MM.1S (cell line): Measurements from ENCODE around the gene BUD31.

Experiments
- DNase-seq: peaks from one replicate; pipeline ENCODE4 v3.0.0-alpha.2; 2015
- H2AFZ ChIP-seq: fragments of 300-600 bp; sonication (generic); 2 replicates; pipeline ENCODE4 v1.6.0; 2016; ENCODE audit warnings: antibody characterized with exemption, low read length
- H3F3A ChIP-seq: fragments of 300-600 bp; sonication (generic); 2 replicates; pipeline ENCODE4 v1.6.1; 2016; ENCODE audit warnings: mild to moderate bottlenecking, antibody characterized with exemption, low read length, moderate library complexity, mixed read lengths; ENCODE audit not compliant: insufficient read depth
- H3K27ac ChIP-seq: fragments of 300-600 bp; sonication (generic); 2 replicates; pipeline ENCODE4 v1.5.1; 2016; ENCODE audit warnings: mild to moderate bottlenecking, low read length
- H3K27me3 ChIP-seq: fragments of 300-600 bp; sonication (generic); replicated peaks from 2 replicates; pipeline ENCODE4 v1.6.0; 2016; ENCODE audit warnings: low read length; ENCODE audit not compliant: insufficient read depth
- H3K36me3 ChIP-seq: fragments of 300-600 bp; sonication (generic); replicated peaks from 2 replicates; pipeline ENCODE4 v1.6.1; 2016; ENCODE audit warnings: mild to moderate bottlenecking, low read length, mixed read lengths; ENCODE audit not compliant: insufficient read depth
- H3K4me1 ChIP-seq: fragments of 300-600 bp; sonication (generic); 2 replicates; pipeline ENCODE4 v1.6.1; 2016; ENCODE audit warnings: low read length, mixed read lengths
- H3K4me2 ChIP-seq: fragments of 300-600 bp; sonication (generic); 2 replicates; pipeline ENCODE4 v1.6.0; 2016; ENCODE audit warnings: low read depth, low read length
- H3K4me3 ChIP-seq: fragments of 300-600 bp; sonication (generic); 2 replicates; pipeline ENCODE4 v1.5.1; 2016; ENCODE audit warnings: low read length, mixed read lengths
- H3K79me2 ChIP-seq: fragments of 300-600 bp; sonication (generic); 2 replicates; pipeline ENCODE4 v1.6.1; 2016; ENCODE audit warnings: mixed run types, low read length, mixed read lengths
- H3K9ac ChIP-seq: fragments of 300-600 bp; sonication (generic); 2 replicates; pipeline ENCODE4 v1.6.1; 2016; ENCODE audit warnings: low read length, mixed read lengths
- H3K9me2 ChIP-seq: fragments of 300-600 bp; sonication (generic); replicated peaks from 2 replicates; pipeline ENCODE4 v1.6.1; 2016; ENCODE audit warnings: mild to moderate bottlenecking, low read length, mixed read lengths; ENCODE audit not compliant: insufficient read depth
- H3K9me3 ChIP-seq: fragments of 300-600 bp; sonication (generic); replicated peaks from 2 replicates; pipeline ENCODE4 v1.6.1; 2016; ENCODE audit warnings: mild to moderate bottlenecking, low read length, mixed read lengths; ENCODE audit not compliant: insufficient read depth
- H4K20me1 ChIP-seq: fragments of 300-600 bp; sonication (generic); 2 replicates; pipeline ENCODE4 v1.6.1; 2016; ENCODE audit warnings: mild to moderate bottlenecking, low read length, moderate library complexity, mixed read lengths; ENCODE audit not compliant: insufficient read depth
- CTCF ChIP-seq: fragments of 300-600 bp; sonication (generic); IDR thresholded peaks from 2 replicates; pipeline ENCODE4 v1.5.1; 2016; ENCODE audit warnings: antibody characterized with exemption, low read length, mixed read lengths
- EZH2 ChIP-seq: fragments of 300-600 bp; sonication (generic); optimal IDR thresholded peaks from 2 replicates; pipeline ENCODE3; 2017; ENCODE audit warnings: low read depth, mild to moderate bottlenecking, antibody characterized with exemption, low read length, mixed read lengths
- EZH2phosphoT487 ChIP-seq: fragments of 300-600 bp; sonication (generic); IDR thresholded peaks from 2 replicates; pipeline ENCODE4 v1.6.1; 2018; ENCODE audit warnings: antibody characterized with exemption, low read length

The BUD31 gene

DNA sequence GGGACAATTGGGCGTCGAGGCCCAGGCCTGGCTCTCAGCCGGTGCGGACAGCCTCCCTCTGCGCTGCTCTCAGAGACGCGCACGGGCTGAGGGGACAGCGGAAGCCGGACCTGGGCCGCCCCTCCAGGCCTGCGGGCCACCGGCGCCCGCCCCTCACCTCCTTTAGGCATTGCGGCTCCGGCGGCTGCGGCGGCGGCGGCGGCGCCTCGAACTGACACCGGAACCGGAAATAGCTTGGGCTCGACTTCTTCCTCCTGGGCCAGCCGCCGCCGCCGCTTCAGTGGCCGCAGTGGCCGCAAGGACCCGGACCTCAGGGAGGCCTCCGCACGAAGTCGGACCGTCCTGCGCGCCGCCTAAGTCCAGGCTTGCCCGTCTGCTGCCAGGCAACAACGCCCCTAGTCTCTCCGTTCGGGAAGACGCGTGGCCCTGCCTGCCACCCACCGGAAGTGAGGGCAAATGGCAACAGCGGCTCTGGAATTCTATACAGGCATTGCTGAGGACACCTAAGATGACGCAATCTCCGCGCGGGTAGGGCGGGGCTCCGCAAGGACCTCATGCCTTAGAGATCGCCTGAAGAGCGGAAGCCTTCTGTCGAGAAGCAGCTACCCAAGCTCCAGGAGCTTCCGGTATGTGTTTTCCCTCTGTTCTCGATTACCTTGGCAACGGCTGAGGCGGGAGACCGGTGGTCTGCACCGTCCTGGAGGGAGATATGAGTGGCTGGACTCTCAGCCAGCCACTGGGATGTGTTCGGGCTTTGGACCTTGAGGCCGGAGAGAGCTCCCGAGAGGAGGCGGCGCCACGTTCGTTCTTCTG, at the start of gene BUD31, which contains the start of gene PDAP1:
TSS of gene BUD31 (plus strand) at position 591 of the 813 bp plus-strand sequence. CDS start 2,124 bp downstream, outside the sequence.
TSS of gene PDAP1 (minus strand) at position 219 of the 813 bp plus-strand sequence. CDS start at position 170, 49 bp downstream.
- Histone ChIP-seq H3K79me2 (peaks cover 92% of the 10 kb centered on the region), H3K9ac (peak within 1 kb of the TSS; percentile 92), H3K4me3 (peak within 1 kb of the TSS; percentile 94), H3K9me2 (no peaks in the 10 kb centered on the region), H3K27me3 (no peaks in the 10 kb centered on the region), H3K4me2 (peak within 1 kb of the TSS; percentile 91), H3K36me3 (peaks cover 4% of the 10 kb centered on the region; the same call in 1 of the 2 replicates), H3K9me3 (no peaks in the 10 kb centered on the region), H3K27ac (peak within 1 kb of the TSS; percentile 88), H3F3A (0 out of 2 replicates have a peak, but pooled peaks cover 4% of the 10 kb centered on the region), H2AFZ (peak within 1 kb of the TSS; percentile 83), H4K20me1 (no peaks in the 10 kb centered on the region; the same call in 1 of the 2 replicates), H3K4me1 (peaks cover 11% of the 10 kb centered on the region)
- DNase-seq, result peak; percentile 93
- no peak for TF ChIP-seq EZH2phosphoT487
- TF ChIP-seq CTCF, result no peak
- no peak for TF ChIP-seq EZH2

DNA sequence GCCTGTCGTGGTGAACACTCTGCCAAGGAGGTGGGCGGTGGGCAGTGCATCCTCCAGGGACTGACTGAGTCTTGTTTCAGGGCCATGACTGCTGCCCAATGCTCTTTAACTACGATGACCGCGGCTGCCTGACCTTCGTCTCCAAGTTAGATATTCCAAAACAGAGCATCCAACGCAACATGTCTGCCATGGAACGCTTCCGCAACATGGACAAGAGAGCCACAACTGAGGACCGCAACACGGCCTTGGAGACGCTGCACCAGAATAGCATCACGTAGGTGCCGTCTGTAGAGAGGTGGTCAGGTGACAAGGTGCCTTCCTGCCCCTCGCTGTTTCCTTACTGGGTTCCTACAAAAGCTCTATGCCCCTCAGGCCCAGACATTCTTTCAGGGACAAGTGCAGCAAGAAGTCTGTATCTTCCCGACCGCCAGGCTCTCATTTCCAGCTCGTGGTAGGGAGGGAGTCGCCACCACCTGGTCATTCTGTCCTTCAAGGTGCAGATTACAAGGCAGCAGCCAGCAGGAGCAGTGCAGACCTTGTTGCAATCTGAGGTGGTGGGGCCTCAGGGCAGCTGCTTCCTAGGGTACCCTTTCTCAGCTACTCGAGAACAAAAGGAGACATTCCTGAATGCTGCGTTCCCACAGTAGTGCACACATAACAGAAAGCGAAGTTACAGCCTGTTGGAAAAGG, 49.2 kb upstream of the BUD31 start:
- H3K4me3 ChIP-seq, result no peak overlapping the region
- H3K9me2 ChIP-seq, result no peaks in the 10 kb centered on the region
- no peak overlapping the region for H3K27ac ChIP-seq
- H3K4me2 ChIP-seq, result no peak overlapping the region
- H3K27me3 ChIP-seq, result no peaks in the 10 kb centered on the region
- H3K9me3 ChIP-seq, result no peaks in the 10 kb centered on the region
- no peak overlapping the region for H3K9ac ChIP-seq
- no peaks in the 10 kb centered on the region for H4K20me1 ChIP-seq
- H2AFZ ChIP-seq, result no peak overlapping the region
- H3F3A ChIP-seq, result no peaks in the 10 kb centered on the region
- no peaks in the 10 kb centered on the region for H3K79me2 ChIP-seq
- TF ChIP-seq EZH2phosphoT487 (no peak), CTCF (no peak), EZH2 (no peak)
- DNase-seq, result no peak
- no peaks in the 10 kb centered on the region for H3K4me1 ChIP-seq
- 0 out of 2 replicates have a peak, but pooled peaks cover 3% of the 10 kb centered on the region for H3K36me3 ChIP-seq

GRCh38 chr7:99362801-99363200, 46.0 kb upstream of the BUD31 start:
- no peak overlapping the region for H2AFZ ChIP-seq
- H3K9me2 ChIP-seq, result no peaks in the 10 kb centered on the region
- no peak overlapping the region for H3K27ac ChIP-seq
- no peaks in the 10 kb centered on the region for H3K9me3 ChIP-seq
- no peak overlapping the region for H3K9ac ChIP-seq
- H3K4me1 ChIP-seq, result no peaks in the 10 kb centered on the region
- TF ChIP-seq EZH2phosphoT487 (no peak), EZH2 (no peak), CTCF (no peak)
- H3K4me2 ChIP-seq, result no peak overlapping the region
- H3K79me2 ChIP-seq, result no peaks in the 10 kb centered on the region
- 0 out of 2 replicates have a peak, but pooled peaks cover 3% of the 10 kb centered on the region for H3K36me3 ChIP-seq
- no peaks in the 10 kb centered on the region for H4K20me1 ChIP-seq
- no peak for DNase-seq
- no peaks in the 10 kb centered on the region for H3F3A ChIP-seq
- H3K4me3 ChIP-seq, result no peak overlapping the region
- H3K27me3 ChIP-seq, result no peaks in the 10 kb centered on the region
